ACC112 (cell line): Measurements from ENCODE around the gene SLITRK5.

ENCODE experiments used
- H2AFZ ChIP-seq: fragments of 200-600 bp; sonication (generic); one replicate; pipeline ENCODE4 v1.6.0; 2017; ENCODE audit warnings: antibody characterized with exemption, low read length; ENCODE audit not compliant: unreplicated experiment
- H3K27ac ChIP-seq: fragments of 200-600 bp; sonication (generic); 2 replicates; pipeline ENCODE4 v1.5.1; 2014; ENCODE audit warnings: low read depth, mild to moderate bottlenecking, antibody characterized with exemption, low read length, moderate library complexity
- H3K27me3 ChIP-seq: fragments of 200-600 bp; sonication (generic); 2 replicates; pipeline ENCODE4 v1.6.1; 2014; ENCODE audit warnings: mild to moderate bottlenecking, antibody characterized with exemption, low read length, moderate library complexity, mixed read lengths; ENCODE audit not compliant: insufficient read depth
- H3K36me3 ChIP-seq: fragments of 200-600 bp; sonication (generic); 2 replicates; pipeline ENCODE4 v1.6.1; 2016; ENCODE audit warnings: mild to moderate bottlenecking, antibody characterized with exemption, low read length, moderate library complexity, mixed read lengths; ENCODE audit not compliant: insufficient read depth
- H3K4me1 ChIP-seq: fragments of 200-600 bp; sonication (generic); one replicate; pipeline ENCODE4 v1.6.1; 2016; ENCODE audit warnings: low read length, mixed read lengths; ENCODE audit not compliant: insufficient read depth, unreplicated experiment, control insufficient read depth
- H3K4me3 ChIP-seq: fragments of 200-600 bp; sonication (generic); 2 replicates; pipeline ENCODE4 v1.5.1; 2014; ENCODE audit warnings: mild to moderate bottlenecking, low read depth, low read length
- H3K79me2 ChIP-seq: fragments of 200-600 bp; sonication (generic); one replicate; pipeline ENCODE4 v1.6.0; 2016; ENCODE audit warnings: low read length; ENCODE audit not compliant: control insufficient read depth, unreplicated experiment, insufficient read depth

SLITRK5 gene

DNA sequence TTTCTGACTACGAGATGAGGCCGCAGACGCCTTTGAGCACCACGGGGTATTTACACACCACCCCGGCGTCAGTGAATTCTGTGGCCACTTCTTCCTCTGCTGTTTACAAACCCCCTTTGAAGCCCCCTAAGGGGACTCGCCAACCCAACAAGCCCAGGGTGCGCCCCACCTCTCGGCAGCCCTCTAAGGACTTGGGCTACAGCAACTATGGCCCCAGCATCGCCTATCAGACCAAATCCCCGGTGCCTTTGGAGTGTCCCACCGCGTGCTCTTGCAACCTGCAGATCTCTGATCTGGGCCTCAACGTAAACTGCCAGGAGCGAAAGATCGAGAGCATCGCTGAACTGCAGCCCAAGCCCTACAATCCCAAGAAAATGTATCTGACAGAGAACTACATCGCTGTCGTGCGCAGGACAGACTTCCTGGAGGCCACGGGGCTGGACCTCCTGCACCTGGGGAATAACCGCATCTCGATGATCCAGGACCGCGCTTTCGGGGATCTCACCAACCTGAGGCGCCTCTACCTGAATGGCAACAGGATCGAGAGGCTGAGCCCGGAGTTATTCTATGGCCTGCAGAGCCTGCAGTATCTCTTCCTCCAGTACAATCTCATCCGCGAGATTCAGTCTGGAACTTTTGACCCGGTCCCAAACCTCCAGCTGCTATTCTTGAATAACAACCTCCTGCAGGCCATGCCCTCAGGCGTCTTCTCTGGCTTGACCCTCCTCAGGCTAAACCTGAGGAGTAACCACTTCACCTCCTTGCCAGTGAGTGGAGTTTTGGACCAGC is 5.3 kb downstream of the SLITRK5 start:
- Histone ChIP-seq H3K27me3 (peaks cover 71% of the 10 kb centered on the region), H3K27ac (no peak overlapping the region), H3K79me2 (no peaks in the 10 kb centered on the region), H3K4me1 (no peaks in the 10 kb centered on the region), H2AFZ (no peak overlapping the region), H3K36me3 (no peaks in the 10 kb centered on the region), H3K4me3 (no peak overlapping the region)

DNA sequence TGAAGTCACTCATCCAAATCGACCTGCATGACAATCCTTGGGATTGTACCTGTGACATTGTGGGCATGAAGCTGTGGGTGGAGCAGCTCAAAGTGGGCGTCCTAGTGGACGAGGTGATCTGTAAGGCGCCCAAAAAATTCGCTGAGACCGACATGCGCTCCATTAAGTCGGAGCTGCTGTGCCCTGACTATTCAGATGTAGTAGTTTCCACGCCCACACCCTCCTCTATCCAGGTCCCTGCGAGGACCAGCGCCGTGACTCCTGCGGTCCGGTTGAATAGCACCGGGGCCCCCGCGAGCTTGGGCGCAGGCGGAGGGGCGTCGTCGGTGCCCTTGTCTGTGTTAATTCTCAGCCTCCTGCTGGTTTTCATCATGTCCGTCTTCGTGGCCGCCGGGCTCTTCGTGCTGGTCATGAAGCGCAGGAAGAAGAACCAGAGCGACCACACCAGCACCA is 5.9 kb downstream of the SLITRK5 start:
- Histone ChIP-seq H3K27me3 (peaks cover 65% of the 10 kb centered on the region), H3K4me1 (no peaks in the 10 kb centered on the region), H2AFZ (no peak overlapping the region), H3K27ac (no peak overlapping the region), H3K36me3 (no peaks in the 10 kb centered on the region), H3K4me3 (0 out of 2 replicates have a peak overlapping the region, but pooled peaks have one; percentile 73), H3K79me2 (no peaks in the 10 kb centered on the region)

DNA sequence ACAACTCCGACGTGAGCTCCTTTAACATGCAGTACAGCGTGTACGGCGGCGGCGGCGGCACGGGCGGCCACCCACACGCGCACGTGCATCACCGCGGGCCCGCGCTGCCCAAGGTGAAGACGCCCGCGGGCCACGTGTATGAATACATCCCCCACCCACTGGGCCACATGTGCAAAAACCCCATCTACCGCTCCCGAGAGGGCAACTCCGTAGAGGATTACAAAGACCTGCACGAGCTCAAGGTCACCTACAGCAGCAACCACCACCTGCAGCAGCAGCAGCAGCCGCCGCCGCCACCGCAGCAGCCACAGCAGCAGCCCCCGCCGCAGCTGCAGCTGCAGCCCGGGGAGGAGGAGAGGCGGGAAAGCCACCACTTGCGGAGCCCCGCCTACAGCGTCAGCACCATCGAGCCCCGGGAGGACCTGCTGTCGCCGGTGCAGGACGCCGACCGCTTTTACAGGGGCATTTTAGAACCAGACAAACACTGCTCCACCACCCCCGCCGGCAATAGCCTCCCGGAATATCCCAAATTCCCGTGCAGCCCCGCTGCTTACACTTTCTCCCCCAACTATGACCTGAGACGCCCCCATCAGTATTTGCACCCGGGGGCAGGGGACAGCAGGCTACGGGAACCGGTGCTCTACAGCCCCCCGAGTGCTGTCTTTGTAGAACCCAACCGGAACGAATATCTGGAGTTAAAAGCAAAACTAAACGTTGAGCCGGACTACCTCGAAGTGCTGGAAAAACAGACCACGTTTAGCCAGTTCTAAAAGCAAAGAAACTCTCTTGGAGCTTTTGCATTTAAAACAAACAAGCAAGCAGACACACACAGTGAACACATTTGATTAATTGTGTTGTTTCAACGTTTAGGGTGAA is 6.6 kb downstream of the SLITRK5 start:
- no peak overlapping the region for H3K27ac ChIP-seq

DNA sequence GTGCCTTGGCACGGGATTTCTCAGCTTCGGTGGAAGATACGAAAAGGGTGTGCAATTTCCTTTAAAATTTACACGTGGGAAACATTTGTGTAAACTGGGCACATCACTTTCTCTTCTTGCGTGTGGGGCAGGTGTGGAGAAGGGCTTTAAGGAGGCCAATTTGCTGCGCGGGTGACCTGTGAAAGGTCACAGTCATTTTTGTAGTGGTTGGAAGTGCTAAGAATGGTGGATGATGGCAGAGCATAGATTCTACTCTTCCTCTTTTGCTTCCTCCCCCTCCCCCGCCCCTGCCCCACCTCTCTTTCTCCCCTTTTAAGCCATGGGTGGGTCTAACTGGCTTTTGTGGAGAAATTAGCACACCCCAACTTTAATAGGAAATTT is 7.2 kb downstream of the SLITRK5 start:
- peaks cover 53% of the 10 kb centered on the region for H3K27me3 ChIP-seq

More for the DNA sequence above, 6.6 kb downstream of the SLITRK5 start:
- Histone ChIP-seq H2AFZ (peak overlapping the region; percentile 89), H3K27me3 (peaks cover 60% of the 10 kb centered on the region), H3K36me3 (no peaks in the 10 kb centered on the region), H3K79me2 (no peaks in the 10 kb centered on the region), H3K4me3 (peak overlapping the region; percentile 73), H3K4me1 (no peaks in the 10 kb centered on the region)

DNA sequence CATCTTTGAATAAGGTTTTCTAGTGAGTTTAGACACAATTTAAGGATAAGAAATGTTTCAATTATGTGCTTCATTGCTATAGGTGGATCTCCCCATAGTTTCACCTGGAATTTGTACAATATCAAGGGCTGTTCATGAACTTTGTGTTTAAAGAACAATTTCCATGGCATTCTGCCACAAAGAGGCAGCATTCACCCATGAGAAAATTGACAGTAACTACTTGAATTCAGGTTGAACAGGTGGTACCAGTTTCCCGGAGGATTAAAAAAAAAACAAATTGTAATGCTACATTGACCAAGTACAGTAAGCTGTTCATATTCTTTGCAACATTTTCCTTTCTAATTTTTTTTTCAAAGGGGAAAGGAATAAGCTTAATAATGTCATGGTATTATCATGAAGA is 9.1 kb downstream of the SLITRK5 start:
- Histone ChIP-seq H3K79me2 (no peaks in the 10 kb centered on the region), H3K36me3 (no peaks in the 10 kb centered on the region), H3K27me3 (peaks cover 34% of the 10 kb centered on the region), H3K27ac (no peak overlapping the region), H3K4me3 (no peak overlapping the region), H2AFZ (no peak overlapping the region), H3K4me1 (no peaks in the 10 kb centered on the region)

More for the DNA sequence above, 7.2 kb downstream of the SLITRK5 start:
- Histone ChIP-seq H3K4me1 (no peaks in the 10 kb centered on the region), H3K36me3 (no peaks in the 10 kb centered on the region), H3K27ac (no peak overlapping the region), H2AFZ (peak overlapping the region; percentile 89), H3K79me2 (no peaks in the 10 kb centered on the region), H3K4me3 (peak overlapping the region; percentile 73)

DNA sequence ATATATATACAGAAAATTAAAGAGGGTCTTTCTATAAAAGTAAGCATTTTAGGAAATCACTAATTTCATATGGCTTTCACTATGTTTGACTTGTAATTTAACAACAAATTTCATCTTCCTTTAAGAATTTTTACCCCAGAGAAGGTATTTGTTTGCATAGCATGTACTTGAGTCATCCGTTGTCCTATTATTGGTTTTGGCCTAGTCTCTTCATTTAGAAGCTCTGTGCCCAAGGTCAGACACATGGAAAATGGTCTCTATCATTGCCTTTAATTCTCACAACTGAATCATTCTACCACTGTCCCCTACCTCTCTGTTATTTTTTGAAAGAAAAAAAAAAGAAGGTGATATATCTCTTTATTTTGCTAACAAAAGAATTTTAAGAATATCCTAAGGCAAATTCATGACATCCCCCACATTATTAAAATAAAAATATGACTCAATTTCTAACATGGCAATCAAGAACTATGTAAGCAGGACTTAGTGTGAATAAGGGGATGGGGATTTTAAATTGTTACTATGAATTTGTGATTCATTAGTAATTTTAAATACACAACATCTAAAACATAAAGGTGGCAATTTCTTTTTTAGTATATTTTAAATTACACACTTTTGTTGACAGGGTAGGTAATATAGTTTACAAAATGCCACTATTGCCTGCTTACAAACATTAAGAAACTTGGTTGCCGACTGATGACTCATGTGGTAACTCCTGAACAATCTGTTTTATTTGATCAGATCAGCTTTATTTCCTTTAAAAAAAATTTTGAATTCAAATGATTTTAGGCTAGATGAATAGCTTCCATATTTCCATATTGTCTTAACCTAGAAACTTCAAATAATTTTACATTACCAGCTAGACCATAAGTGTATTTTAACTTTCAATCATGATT is 13.9 kb downstream of the SLITRK5 start:
- H3K36me3 ChIP-seq: no peaks in the 10 kb centered on the region
- H3K27me3 ChIP-seq: no peaks in the 10 kb centered on the region
- H3K79me2 ChIP-seq: no peaks in the 10 kb centered on the region
- H3K27ac ChIP-seq: no peak overlapping the region
- H2AFZ ChIP-seq: no peak overlapping the region
- H3K4me1 ChIP-seq: no peaks in the 10 kb centered on the region
- H3K4me3 ChIP-seq: no peak overlapping the region

DNA sequence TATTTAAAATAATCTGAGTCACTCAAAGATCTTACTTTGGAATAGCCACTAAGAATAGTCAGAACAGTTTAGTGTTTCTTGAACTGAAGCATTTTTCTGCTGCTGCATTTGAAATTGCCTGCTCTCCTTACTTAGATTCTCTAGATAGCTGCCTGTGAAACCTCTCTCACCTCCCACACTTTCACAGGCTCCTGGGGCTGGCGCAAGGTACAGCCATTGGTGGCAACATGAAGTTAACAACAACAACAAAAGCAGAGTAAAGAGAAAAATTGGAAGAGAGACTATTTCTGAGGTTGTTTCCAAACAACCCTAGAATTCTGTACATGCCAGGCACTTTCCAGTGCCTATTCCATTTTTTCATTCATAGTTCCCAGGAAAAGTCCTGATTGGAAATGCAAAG is 25.3 kb downstream of the SLITRK5 start:
- Histone ChIP-seq H2AFZ (no peak overlapping the region), H3K36me3 (no peaks in the 10 kb centered on the region), H3K4me3 (no peak overlapping the region), H3K4me1 (no peaks in the 10 kb centered on the region), H3K27me3 (no peaks in the 10 kb centered on the region), H3K79me2 (no peaks in the 10 kb centered on the region), H3K27ac (no peak overlapping the region)

DNA sequence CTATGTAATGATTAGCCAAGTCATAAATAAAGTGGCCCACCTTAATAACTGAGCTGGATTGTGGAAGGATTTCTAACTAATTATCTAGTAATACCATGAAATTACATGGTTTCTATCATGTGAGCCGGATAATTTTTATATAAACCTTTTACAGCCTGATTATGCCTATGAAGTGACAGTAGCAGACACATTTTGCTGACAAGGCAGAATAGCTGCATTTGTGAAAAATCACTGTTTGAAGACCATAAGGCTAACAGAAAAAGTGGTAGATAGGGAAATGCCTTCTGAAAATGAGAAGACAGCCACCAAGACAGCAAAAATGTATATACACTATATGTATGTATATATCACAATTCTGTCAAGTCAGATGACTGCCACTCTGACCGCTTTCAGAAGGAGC is 27.1 kb downstream of the SLITRK5 start:
- no peaks in the 10 kb centered on the region for H3K36me3 ChIP-seq
- H2AFZ ChIP-seq: no peak overlapping the region
- H3K79me2 ChIP-seq: no peaks in the 10 kb centered on the region
- no peak overlapping the region for H3K4me3 ChIP-seq
- H3K27ac ChIP-seq: no peak overlapping the region
- no peaks in the 10 kb centered on the region for H3K4me1 ChIP-seq
- no peaks in the 10 kb centered on the region for H3K27me3 ChIP-seq

DNA sequence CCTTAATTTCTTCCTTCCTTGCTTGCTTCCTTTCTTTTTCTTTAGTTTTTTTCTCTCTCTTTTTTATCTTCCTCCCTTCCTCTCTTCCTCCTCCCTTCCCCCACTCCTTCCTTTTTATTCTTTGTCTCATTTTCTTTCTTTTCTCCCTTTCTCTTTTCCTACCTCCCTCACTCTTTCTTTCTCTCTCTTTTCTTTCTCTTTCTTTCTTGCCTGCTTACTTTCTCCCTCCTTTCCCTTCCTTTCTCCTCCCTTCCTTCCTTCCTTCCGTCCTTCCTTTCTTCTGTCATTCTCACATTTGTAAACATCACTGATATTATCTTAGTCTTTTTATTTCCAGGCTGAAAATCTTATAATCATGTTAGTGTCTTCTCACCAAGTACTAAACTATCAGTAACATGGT is 38.8 kb downstream of the SLITRK5 start:
- H3K4me3 ChIP-seq: no peak overlapping the region
- H3K4me1 ChIP-seq: no peaks in the 10 kb centered on the region
- H3K27ac ChIP-seq: no peak overlapping the region
- no peak overlapping the region for H2AFZ ChIP-seq
- H3K36me3 ChIP-seq: no peaks in the 10 kb centered on the region
- H3K79me2 ChIP-seq: no peaks in the 10 kb centered on the region
- H3K27me3 ChIP-seq: no peaks in the 10 kb centered on the region; the same call in 1 of the 2 replicates

DNA sequence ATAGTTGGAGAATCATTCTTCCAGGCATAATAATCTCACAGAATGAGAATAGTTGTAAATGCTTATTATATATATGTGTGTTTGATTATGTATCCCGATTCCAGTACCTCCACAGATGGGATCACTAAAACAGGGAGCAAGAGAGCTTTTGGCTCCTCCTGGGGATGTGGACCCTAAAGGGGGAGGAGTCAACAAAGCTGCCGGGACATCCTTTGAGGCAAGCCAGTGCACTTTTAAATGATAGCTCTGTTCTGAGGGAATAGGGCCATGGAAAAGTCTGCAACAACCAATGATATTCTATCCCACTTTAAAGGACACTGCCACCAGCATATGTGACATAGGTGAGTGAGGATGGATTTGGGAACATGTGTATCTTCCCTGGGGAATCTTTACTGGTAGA is 40.8 kb downstream of the SLITRK5 start:
- no peak overlapping the region for H3K4me3 ChIP-seq
- H3K4me1 ChIP-seq: no peaks in the 10 kb centered on the region
- H2AFZ ChIP-seq: no peak overlapping the region
- H3K27me3 ChIP-seq: no peaks in the 10 kb centered on the region; the same call in 1 of the 2 replicates
- no peaks in the 10 kb centered on the region for H3K79me2 ChIP-seq
- H3K27ac ChIP-seq: no peak overlapping the region
- no peaks in the 10 kb centered on the region for H3K36me3 ChIP-seq
